Gastrocnemius medialis (tissue), 4 donors: ENCODE data around the gene TMEM109.

Experiments used
- POLR2A ChIP-seq, 2 donors: fragments of 450-650 bp; IDR thresholded peaks; one replicate each; pipeline ENCODE4 v1.6.1; 2017; ENCODE audit warnings: antibody characterized with exemption in 2 of 2, mild to moderate bottlenecking in 2 of 2, moderate library complexity in 2 of 2
- TF ChIP-seq, protein P1 (sequence below), 5 experiments: fragments of 450-650 bp in 3 of 5; fragments of 200-600 bp in 2 of 5; sonication (generic) in 2 of 5; IDR thresholded peaks in 4 of 5; conservative IDR thresholded peaks in 1 of 5; 1 replicate in 4 of 5; 2 replicates in 1 of 5; pipeline ENCODE4 v1.5.1; 2016 to 2019; ENCODE audit warnings: antibody characterized with exemption in 5 of 5, mild to moderate bottlenecking in 3 of 5, moderate library complexity in 3 of 5

DNA sequence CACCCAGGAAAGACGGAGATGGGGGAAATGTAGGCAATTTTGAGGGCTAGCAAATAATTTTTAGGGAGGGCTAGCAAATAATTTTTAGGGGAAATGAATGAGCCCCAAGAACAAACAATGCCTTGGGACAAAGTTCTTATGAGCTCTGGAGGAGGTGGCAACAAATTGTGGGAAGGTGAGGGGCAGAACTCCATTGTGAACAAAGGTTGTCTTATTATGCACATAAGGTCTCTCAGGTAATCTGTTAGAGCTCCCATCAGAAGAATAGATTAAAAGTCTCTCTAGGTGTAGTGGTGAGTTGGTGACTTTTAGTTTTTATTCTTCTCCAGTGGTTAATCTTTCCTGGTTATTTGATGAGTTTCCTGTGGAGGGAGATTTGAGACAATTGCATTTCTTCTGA is 5.2 kb upstream of the TMEM109 start:
- no peak for TF ChIP-seq POLR2A (IDR thresholded peaks at IDR 0.05)
- TF ChIP-seq, protein P1, sequence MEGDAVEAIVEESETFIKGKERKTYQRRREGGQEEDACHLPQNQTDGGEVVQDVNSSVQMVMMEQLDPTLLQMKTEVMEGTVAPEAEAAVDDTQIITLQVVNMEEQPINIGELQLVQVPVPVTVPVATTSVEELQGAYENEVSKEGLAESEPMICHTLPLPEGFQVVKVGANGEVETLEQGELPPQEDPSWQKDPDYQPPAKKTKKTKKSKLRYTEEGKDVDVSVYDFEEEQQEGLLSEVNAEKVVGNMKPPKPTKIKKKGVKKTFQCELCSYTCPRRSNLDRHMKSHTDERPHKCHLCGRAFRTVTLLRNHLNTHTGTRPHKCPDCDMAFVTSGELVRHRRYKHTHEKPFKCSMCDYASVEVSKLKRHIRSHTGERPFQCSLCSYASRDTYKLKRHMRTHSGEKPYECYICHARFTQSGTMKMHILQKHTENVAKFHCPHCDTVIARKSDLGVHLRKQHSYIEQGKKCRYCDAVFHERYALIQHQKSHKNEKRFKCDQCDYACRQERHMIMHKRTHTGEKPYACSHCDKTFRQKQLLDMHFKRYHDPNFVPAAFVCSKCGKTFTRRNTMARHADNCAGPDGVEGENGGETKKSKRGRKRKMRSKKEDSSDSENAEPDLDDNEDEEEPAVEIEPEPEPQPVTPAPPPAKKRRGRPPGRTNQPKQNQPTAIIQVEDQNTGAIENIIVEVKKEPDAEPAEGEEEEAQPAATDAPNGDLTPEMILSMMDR (IDR thresholded peaks at IDR 0.05 in 4 of 5, conservative IDR thresholded peaks at IDR 0.05 in 1 of 5), result no peak
